GM19452 (cell line): ENCODE data around the gene HIPK3.
"Not testable (repeated sequence)": the region's sequence is repeated elsewhere in the genome, so short reads cannot be mapped to it uniquely, and the experiment has no call there.

ENCODE experiments used
- ATAC-seq: cut with Tn5 transposase; IDR thresholded peaks from one replicate; pipeline ENCODE4 v1.9.1; 2021; ENCODE audit not compliant: unreplicated experiment

Gene HIPK3

GRCh38 chr11:33257160-33257896 is at the start of gene HIPK3:
HIPK3 (plus strand) TSS chr11:33257381.
- ATAC-seq: peak; percentile 76

DNA sequence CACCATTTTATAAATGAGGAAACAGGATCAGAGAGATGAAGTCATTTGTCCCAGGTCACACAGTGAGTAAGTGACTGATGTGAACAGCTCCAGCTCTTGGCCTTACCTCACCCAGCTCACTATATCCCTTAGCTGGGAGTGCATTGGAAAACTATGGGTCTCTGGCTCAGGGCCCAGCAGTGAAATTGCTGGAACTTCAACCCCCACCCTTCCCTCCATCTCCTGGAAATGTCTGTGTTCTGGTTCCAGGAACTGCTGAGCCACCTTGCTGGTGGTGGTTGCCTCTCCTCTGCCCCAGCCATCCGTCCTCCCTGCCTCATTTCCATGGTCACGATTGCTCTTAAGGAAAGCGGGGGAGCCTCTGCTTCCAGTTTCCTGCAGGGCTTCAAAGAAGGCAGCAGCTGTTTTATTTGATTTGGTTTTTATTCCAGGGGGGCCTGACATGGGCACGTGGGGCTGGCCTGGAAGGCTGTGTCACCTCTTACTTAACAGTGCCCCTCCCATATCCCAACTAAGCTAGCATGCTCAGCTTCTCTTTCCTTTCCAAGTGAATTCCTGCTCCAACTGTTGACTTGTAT is 49.7 kb upstream of the HIPK3 start:
- ATAC-seq: no peak

DNA sequence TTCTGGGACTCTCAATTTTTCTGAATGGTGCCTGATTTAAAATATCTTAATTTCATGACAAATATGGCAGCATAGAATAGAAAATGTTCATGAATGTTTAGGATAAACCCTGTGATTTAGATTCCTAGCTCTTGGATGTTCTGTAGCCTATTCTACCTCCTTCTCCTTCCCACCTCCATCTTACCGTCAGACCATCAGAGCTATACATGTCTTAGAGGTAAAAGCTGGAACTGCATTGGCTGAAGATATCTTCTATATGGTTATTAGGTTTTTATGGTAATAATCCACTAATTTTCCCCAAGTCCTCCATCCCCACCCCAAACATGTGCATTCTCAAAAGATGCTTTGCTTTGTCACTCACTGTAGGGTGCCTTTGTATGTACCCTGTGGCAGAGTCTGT is 49.0 kb upstream of the HIPK3 start:
- ATAC-seq: no peak

GRCh38 chr11:33211153-33211552 is 46.0 kb upstream of the HIPK3 start:
- ATAC-seq: no peak

DNA sequence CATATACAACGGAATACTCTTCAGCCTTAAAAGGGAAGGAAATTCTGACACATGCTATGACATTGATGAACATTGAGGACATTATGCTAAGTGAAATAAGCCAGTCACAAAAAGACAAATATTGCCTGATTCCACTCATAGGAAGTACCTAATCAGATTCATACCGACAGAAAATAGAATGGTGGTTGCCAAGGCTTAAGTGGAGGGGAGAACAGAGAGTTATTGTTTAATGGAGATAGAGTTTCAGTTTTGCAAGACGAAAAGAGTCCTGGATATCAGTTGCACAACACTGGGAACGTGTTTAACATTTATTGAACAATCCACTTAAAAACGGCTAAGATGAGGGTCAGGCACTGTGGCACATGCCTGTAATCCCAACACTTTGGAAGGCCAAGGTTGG is 45.6 kb upstream of the HIPK3 start:
- ATAC-seq: no peak

GRCh38 chr11:33214187-33214586 is 43.0 kb upstream of the HIPK3 start:
- ATAC-seq: no peak

GRCh38 chr11:33214767-33215166 is 42.4 kb upstream of the HIPK3 start:
- ATAC-seq: no peak

DNA sequence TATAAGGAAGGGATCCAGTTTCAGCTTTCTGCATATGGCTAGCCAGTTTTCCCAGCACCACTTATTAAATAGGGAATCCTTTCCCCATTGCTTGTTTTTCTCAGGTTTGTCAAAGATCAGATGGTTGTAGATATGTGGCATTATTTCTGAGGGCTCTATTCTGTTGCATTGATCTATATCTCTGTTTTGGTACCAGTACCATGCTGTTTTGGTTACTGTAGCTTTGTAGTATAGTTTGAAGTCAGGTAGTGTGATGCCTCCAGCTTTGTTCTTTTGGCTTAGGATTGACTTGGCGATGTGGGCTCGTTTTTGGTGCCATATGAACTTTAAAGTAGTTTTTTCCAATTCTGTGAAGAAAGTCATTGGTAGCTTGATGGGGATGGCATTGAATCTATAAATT is 40.5 kb upstream of the HIPK3 start:
- ATAC-seq: not testable (repeated sequence)

GRCh38 chr11:33222052-33222750 is 35.0 kb upstream of the HIPK3 start:
- ATAC-seq: no peak

- no peak for ATAC-seq
Measured at GRCh38 chr11:33225371-33225770, 31.8 kb upstream of the HIPK3 start.

DNA sequence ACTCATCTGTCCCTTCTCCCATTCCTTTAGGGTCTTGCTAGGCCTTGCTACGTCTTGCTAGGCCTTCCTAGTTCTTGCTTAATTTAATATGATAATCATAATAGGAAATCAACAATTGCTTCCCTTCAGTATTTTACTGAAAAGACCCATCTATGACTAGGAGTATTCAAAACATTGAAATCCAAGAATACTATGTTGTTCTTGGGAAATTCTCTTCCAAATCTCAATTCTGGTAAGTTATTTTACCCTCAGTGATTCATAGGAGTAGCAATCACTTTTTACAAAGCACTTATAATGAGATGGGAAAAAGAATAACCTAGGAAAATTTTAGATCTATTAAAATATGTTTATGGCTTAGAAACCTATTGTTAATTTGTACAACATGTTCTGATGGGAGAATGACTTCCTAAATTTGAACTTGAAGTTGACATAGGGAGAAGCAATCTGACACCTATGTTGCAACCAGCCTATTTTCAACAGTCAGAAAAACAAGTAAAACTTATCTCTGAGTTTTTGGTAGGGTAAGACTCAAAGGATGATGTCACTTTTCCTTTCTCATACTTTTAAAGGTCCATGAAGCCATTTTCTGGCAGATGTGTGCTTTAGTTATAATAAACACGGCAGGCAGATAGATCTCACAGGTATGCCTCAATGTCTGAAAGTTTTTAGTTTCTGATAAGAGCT is 29.5 kb upstream of the HIPK3 start:
- no peak for ATAC-seq

GRCh38 chr11:33234397-33235190 is 22.6 kb upstream of the HIPK3 start:
- no peak for ATAC-seq

GRCh38 chr11:33237039-33237597 is 20.1 kb upstream of the HIPK3 start:
- ATAC-seq: no peak

GRCh38 chr11:33242575-33242974 is 14.6 kb upstream of the HIPK3 start:
- no peak for ATAC-seq

- ATAC-seq: not testable (repeated sequence)
Measured at GRCh38 chr11:33243654-33244053, 13.5 kb upstream of the HIPK3 start.

DNA sequence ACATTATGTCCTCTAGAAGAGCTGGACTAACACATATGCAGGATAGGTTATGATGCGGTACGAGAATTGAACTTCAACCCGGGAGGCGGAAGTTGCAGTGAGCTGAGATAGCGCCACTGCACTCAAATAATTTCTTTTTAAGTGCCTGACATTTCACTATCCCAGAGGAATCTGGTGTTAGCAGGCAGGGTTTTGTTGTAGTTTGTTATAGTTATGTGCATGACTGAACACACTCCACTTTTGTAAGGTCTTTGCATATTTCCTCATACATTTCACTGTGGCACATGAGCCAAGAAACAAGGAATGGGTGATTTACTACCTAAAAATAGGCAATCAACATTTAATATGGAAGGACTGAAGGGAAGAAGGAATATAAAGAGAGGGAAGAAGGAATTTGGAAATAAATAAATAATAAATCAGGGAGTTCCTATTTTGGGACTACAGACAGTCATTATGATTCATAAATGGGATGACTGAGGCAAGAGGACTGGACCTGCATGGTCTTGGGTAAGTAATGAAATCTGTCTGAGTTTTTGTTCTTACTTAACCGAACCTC is 8.7 kb upstream of the HIPK3 start:
- ATAC-seq: no peak

DNA sequence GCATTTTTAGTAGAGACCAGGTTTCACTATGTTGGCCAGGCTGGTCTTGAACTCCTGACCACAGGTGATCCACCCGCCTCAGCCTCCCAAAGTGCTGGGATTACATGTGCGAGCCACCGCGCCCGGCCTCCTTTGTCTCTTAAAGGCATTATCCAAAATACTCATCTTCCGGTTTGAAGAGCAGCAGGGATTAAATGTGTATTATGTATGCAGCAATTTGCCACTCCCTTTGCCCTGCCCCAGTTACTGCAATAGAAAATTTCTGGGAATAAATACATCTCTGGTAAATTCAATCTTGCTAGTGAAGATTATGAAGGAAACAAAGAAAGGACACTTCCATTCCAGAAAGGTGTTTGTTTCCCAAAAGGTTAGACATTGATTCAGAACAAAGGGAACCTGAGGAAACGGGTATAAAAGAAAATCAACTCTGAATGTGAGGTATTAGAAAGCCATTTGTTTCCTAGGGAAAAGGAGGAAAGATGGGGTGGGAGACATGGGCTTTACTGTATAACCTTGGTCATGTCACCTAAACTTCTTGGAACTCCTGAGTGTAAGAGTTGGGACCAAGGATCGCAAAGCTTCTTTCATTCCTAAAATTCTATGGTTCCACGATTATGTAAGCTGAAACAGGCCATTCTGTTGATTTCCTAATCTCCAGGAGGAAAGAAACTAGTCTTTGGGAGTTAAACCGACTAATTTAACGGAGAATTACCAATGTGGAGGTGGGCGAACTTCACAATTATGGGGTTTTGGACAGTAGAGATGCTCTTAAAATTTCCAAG is 959 bp upstream of the HIPK3 start:
- ATAC-seq: no peak

DNA sequence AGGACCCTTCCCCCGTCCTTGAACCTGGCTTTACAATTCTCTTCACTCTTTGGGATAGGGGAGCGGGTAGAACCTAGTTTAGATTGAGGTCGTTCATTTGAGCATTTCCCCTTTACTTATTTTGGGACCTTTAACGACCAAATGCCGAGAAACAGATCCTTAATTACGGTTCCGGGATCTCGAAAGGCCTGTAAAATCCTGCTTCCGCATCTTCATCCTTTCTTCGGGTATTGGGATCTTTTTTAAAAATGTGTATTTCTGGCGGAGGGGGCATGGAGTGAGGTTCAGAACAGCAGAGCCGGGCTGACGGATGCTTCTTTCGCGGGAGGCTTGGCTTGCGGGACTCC is 395 bp upstream of the HIPK3 start:
- ATAC-seq: no peak

GRCh38 chr11:33257897-33258630 is 883 bp downstream of the HIPK3 start:
- peak; percentile 42 for ATAC-seq
